NK-92 (cell line): ENCODE data around the gene PRKRIP1.
A peak's percentile ranks its signal among the peaks of the same experiment; 100 is the strongest.
"Not testable (repeated sequence)": the region's sequence is repeated elsewhere in the genome, so short reads cannot be mapped to it uniquely, and the experiment has no call there.

ENCODE experiments used
- DNase-seq: peaks from one replicate; lab custom pipeline; 2025; ENCODE audit not compliant: unreplicated experiment; lab: John Stamatoyannopoulos, UW

Gene PRKRIP1

GRCh38 chr7:102455596-102455995 is 59.4 kb downstream of the PRKRIP1 start:
- DNase-seq = no peak

DNA sequence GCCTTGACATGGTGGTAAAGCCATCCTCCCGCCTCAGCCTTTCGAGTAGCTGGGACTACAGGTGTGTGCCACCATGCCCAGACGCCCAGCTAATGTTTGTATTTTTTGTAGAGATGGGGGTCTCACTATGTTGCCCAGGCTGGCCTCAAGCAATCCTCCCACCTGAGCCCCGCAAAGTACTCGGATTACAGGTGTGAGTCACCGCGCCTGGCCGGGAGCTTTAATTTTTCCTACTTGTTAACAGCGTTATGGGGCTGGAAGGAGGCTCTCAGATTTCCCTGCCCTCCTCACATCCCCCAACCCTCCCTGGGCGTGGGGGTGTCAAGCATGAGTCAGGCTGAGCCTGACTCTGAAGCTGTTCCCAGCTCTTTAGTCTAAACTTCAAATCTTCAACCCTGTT is 60.2 kb downstream of the PRKRIP1 start:
- no peak for DNase-seq

GRCh38 chr7:102457352-102457924 is 61.3 kb downstream of the PRKRIP1 start:
- no peak for DNase-seq

DNA sequence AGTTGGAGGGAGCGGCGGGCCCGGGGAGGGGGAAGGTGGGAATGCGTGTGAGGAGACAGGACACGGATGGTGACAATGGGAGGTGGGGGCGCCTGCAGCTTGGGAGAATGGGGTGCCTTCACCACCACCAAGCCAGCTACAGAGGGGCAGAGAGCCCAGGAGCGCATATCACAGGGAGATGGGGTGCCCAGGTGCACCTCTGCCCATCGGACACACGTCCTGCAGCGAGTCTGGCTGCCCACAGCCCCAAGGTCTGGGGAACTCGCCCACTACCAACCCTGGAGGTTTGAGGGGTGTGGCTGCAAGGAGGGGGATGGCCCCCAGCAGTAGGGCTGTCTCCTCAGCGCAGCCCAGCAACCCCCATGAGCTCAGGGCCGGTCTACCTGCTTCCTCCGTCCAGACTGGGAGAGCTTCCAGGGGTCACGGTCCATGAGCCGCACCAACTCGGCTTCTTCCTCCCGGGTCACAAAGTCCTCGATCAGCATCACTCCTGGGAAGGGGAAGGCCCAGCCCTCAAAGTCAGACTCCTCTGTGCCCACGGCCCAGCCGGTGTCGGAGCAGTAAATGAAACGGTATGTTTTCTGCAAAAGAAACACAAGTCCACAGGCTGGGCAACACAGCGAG is 63.2 kb downstream of the PRKRIP1 start:
- no peak for DNase-seq

DNA sequence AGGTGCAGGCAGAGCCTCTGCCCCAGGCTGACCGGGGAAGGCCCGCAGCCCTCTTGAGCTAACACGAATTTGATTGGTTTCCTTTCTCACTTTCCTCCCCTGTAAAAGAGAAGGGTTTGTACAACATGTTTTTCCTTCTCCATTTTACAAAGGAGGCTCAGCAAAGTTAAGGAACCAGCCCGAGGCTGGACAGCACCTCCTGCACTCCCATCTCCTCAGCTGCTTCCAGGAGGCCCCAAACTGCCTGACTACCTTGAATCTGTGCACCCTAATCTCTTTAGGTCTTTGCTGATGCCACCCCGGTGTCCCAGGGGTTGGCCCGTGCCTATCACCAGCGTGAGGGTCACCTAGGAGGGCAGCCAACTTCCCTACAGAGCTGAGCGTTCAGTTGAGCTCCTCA is 64.3 kb downstream of the PRKRIP1 start:
- no peak for DNase-seq

GRCh38 chr7:102463841-102464576 is 67.8 kb downstream of the PRKRIP1 start:
- DNase-seq = no peak

DNA sequence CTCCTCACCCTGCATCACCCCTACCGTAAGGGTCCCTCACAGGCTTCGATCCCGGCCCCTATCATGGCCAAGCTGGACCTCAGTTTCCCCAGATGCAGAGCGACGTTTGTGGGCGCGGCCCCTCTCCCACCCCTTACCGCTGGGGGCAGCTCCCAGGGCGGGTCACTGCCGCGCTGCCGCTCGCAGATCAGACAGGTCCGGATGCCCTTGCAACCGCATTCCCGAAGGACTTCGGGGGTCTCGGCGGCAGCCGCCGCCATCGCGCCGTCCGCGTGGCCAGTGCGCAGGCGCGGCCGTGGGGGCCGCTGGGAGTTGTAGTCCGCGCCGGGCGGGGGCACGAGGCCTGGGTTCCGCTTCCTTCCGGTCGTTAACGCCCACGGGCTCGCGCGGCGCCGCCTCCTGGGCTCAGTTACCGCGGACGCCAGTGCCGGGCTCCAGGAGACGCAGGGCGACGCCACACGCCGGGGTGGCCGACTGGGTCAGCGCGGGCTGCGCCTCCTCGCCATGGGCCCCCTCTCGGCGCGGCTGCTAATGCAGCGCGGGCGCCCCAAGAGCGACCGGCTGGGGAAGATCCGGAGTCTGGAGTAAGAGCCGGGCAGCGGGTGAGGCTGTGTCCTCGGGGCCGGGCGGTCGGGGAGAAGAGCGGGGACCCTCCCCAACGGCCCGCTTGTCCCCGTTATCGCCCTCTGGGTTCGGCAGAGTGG is 68.6 kb downstream of the PRKRIP1 start, which contains the start of the genes ALKBH4 and LRWD1:
Gene ALKBH4 (minus strand): TSS at position 287 of the 704 bp plus-strand sequence. CDS start 27 bp downstream, at position 260.
Gene LRWD1 (plus strand): TSS at position 408 of the 704 bp plus-strand sequence. CDS start 97 bp downstream, at position 505.
- peak; percentile 40 for DNase-seq

DNA sequence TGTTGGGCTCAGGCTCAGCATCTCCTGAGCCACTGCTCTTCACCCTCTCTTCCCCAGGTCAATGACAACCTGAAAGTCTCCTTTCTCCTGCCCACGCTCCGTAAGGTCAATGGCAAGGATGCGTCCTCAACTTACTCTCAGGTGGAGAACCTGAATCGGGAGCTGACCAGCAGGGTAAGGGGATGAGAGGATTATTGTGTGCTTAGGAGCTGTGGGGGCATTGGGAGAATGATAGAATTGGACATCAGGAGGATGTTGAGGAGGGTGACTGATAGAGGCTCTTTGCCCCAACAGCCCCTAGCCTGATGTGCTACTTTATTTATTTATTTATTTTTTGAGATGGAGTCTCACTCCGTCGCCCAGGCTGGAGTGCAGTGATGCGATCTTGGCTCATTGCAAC is 69.9 kb downstream of the PRKRIP1 start:
- no peak for DNase-seq

- no peak for DNase-seq
Measured at GRCh38 chr7:102467581-102468477, 71.7 kb downstream of the PRKRIP1 start.

DNA sequence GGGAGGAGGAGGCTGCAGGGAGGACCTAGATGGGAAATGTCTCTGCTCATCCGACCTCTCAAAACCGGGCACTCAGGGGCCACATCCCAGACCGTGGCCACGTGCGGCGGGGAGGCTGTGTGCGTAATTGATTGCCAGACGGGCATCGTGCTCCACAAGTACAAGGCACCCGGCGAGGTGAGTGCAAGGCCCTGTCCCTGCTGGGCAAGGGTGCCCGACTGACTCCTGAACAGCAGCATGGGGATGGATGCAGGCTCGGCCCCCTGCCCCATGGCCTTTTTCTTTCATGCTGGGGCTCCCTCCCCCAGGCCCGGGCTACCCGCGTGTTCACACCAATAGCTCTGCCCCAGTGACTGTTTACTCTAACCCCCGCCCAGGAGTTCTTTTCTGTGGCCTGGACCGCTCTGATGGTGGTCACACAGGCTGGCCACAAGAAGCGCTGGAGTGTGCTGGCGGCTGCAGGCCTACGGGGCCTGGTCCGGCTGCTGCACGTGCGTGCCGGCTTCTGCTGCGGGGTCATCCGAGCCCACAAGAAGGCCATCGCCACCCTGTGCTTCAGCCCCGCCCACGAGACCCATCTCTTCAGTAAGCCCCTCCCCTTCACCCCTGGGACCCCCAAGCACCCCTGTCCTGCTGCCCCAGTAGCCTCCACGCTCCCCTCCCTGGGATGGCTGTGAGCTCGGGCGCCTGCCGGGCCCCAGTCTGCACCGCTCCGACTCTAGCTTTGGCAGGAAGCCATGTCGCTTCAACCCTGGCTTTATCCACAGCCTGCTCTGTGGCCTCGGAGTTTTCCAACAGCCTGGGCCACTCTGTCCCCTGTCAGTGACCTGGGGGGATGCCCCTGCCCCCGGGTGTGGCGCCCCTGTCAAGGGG is 72.6 kb downstream of the PRKRIP1 start:
- DNase-seq = no peak

DNA sequence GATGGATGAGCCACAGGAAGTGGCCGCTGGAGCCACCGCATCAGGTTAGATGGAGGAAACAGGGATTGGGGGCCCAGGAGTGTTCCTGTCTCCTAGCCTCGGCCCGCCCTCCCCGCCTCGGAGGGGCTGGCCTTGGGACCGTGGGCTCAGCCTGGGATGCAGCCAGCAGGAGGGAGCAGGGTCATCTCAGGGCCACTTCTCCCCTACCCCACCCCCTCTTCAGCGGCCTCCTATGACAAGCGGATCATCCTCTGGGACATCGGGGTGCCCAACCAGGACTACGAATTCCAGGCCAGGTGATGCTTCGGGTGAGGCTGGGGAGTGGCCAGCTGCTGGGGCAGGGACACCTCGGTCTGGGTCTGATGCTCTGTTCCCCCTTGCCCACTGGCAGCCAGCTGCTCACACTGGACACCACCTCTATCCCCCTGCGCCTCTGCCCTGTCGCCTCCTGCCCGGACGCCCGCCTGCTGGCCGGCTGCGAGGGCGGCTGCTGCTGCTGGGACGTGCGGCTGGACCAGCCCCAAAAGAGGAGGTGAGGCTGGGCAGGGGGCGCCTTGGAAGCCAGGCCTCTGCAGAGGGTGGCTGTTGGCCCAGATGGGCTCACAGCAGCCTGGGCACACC is 73.3 kb downstream of the PRKRIP1 start:
- no peak for DNase-seq

DNA sequence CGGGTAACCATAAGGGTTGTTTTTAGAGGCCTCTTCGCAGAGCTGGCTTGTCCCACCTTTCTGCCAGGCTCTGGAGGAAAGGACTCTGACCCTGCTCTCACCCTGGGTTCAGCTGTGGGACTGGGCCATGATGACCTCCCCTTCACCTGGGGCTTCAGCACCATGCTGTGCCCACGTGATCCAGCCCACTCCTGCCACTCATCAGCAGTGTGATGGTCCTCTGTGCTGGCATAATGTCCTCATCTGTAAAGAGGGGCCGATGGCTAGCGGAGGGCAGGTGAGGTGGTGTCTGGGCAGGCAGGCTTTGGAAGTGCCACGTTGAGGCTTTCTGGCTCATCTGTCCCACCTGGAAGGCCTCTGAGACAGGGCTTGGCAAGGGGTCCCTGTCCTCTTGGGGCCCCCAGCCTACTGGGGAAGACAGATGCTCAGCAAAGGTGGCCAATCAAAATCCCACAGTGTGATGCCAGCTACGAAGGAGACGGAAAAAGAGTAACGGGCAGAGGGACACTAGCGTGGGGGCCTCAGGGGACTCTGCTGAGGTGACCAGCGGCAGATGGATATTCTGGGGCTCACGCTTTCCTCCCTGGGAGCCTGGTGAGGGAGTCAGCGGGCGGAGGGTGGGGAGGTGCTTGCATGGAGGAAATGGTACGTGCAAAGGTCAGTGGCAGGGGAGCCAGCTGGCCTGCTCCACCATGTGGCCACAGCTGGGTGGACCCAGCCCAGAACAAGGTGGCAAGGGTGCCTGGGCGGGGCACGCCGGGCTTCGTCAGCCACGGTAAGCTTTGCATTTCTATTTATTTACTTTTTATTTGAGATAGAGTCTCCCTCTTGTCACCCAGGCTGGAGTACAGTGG is 74.0 kb downstream of the PRKRIP1 start:
- no peak for DNase-seq

- DNase-seq = no peak
Measured at GRCh38 chr7:102471791-102472125, 75.6 kb downstream of the PRKRIP1 start.

GRCh38 chr7:102472126-102473041 is 76.2 kb downstream of the PRKRIP1 start:
- no peak for DNase-seq

DNA sequence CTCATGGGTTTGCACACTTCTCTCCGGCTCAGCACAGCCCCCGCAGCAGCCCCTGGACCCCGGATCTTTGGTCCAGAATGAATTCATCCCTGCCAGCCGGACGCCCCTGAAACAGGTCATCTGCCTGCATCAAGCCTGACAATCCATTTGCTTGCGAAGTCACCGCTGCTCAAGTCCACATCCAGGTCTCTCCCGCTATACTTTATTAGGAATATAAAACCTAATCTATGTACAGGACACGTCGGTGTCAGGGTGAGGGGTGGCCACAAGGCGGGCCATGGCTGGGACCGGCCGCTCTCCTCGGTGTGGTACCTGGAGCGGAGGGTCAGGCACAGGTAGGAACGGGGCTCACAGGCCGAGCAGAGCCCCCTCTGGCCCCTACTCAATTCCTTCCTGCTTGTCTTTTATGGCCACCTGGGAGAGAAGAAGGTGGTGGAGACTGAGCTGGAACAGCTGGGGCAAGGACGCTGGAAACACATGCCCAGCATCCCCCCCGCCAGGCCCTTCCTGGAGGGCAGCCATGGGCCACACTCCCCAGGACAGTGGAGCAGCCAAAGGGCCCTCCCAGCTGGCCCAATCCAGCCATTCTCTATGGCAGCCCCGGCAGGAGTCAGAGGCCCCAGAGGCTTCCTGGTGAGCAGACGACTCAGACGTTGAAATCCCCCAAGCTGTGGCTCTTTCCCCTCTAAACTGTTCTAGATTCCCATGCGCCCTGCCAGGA is 77.3 kb downstream of the PRKRIP1 start:
- no peak for DNase-seq

DNA sequence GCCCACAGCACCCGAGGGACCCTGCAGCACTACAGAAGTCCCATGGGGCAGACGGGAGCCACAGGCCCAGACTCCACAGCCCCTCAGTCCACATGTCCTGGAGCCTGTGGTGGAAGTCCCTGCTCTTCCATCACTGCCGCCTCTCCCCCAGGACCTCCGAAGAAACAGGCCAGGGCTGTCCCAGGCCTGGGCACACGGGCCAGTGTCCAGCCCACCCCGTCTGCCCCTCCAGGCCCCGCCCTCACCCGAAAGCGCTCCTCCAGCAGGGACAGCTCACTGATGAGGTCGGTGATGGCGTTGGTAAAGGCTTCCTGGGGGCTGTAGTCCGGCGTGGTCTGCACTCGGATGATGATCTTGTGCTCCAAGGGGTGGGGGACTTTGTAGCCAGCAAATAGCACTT is 78.0 kb downstream of the PRKRIP1 start:
- not testable (repeated sequence) for DNase-seq
